Measurements from ENCODE around the gene SLC29A1.

Gene SLC29A1

DNA sequence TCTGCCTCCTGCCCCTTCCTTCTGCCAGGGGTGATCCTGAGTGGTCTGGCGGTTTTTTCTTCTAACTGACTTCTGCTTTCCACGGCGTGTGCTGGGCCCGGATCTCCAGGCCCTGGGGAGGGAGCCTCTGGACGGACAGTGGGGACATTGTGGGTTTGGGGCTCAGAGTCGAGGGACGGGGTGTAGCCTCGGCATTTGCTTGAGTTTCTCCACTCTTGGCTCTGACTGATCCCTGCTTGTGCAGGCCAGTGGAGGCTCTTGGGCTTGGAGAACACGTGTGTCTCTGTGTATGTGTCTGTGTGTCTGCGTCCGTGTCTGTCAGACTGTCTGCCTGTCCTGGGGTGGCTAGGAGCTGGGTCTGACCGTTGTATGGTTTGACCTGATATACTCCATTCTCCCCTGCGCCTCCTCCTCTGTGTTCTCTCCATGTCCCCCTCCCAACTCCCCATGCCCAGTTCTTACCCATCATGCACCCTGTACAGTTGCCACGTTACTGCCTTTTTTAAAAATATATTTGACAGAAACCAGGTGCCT, 10.2 kb downstream of the SLC29A1 start:
- Histone ChIP-seq H3K27me3 (ENCODE audit: control insufficient read depth, insufficient read depth, low read length) (peaks cover 4% of the 10 kb centered on the region), H3K4me1 (ENCODE audit: control insufficient read depth, low read depth, low read length) (peaks cover 7% of the 10 kb centered on the region), H3K36me3 (ENCODE audit: control insufficient read depth, low read depth, low read length) (peaks cover 62% of the 10 kb centered on the region), H3K9ac (ENCODE audit: low read length) (no peak overlapping the region), H3K9me3 (ENCODE audit: control insufficient read depth, low read depth, low read length) (no peaks in the 10 kb centered on the region), H3K27ac (ENCODE audit: low read length) (no peak overlapping the region), H3K4me3 (ENCODE audit: low read length) (no peak overlapping the region)

DNA sequence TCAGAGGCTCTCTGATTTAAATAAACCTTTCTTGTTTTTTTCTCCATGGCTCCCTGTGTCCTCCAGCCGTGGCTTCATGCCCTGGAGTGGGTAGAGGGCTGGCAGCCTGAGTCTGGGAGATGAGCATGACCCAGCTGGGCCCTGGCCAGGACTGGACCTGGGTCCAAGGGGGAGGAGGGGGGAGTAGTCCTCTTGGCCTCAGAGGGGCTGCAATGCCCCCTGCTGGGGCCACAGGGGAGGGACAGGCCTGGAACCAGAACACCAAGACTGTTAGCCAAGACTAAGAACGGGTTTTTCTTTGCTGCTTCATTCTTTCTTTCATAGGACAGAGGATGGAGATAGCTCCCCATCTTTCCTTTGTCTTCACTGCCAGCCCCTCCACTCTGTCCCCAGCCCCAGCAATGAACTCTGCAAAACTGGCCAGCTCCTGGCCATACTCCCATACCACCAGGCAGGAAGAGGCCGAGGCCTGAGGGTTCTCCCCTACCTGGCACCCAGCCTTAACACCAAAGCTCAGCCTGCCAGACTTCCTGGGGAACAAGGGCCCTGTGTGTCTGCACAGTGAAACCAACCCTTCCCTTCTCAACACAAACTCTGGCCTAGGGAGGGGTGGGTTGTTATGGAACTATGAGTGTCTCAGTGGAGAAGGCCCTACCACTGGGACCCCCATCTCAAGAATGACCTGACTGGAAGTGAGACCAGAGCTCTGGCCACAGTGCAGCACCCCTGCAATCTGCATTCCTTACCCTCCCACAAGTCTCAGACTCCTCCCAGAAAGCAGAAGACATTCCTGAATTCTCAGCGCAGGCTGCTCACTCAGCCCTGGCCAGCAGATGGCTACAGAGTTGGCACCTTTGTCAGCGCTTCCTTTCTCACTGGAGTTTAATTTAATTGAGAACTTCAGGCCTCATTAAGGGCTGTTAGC, 11.0 kb downstream of the SLC29A1 start:
- Histone ChIP-seq H3K36me3 (ENCODE audit: control insufficient read depth, low read depth, low read length) (peaks cover 55% of the 10 kb centered on the region), H3K27ac (ENCODE audit: low read length) (no peak overlapping the region), H3K9ac (ENCODE audit: low read length) (no peak overlapping the region)

DNA sequence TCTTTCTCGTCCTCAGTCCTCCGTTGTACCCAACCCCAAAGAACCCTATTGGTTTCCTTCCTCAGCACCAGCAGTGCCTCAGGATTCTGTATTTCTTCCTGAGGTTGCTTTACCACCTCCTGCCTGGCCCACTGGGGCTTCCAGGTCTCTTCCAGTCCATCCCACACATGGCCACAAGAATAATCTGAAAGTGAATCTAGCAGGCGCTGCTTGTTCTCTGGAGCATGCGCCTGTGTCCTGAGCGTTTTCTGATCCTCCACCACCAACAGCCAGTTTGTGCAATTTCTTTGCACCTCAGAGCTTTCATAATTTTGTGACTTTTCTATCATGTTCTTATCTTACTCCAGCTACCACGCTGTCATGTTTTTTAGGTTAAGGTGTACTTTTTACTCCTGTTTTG, 11.9 kb downstream of the SLC29A1 start:
- H3K4me3 ChIP-seq (ENCODE audit: low read length) = no peak overlapping the region
- H3K36me3 ChIP-seq (ENCODE audit: control insufficient read depth, low read depth, low read length) = peaks cover 47% of the 10 kb centered on the region
- H3K9ac ChIP-seq (ENCODE audit: low read length) = no peak overlapping the region
- H3K27me3 ChIP-seq (ENCODE audit: control insufficient read depth, insufficient read depth, low read length) = peaks cover 12% of the 10 kb centered on the region
- no peaks in the 10 kb centered on the region for H3K9me3 ChIP-seq (ENCODE audit: control insufficient read depth, low read depth, low read length)
- no peak overlapping the region for H3K27ac ChIP-seq (ENCODE audit: low read length)
- H3K4me1 ChIP-seq (ENCODE audit: control insufficient read depth, low read depth, low read length) = peaks cover 7% of the 10 kb centered on the region

More for the DNA sequence above, 11.0 kb downstream of the SLC29A1 start:
- H3K27me3 ChIP-seq (ENCODE audit: control insufficient read depth, insufficient read depth, low read length) = peaks cover 11% of the 10 kb centered on the region
- H3K4me1 ChIP-seq (ENCODE audit: control insufficient read depth, low read depth, low read length) = peaks cover 7% of the 10 kb centered on the region
- H3K9me3 ChIP-seq (ENCODE audit: control insufficient read depth, low read depth, low read length) = no peaks in the 10 kb centered on the region
- H3K4me3 ChIP-seq (ENCODE audit: low read length) = no peak overlapping the region

DNA sequence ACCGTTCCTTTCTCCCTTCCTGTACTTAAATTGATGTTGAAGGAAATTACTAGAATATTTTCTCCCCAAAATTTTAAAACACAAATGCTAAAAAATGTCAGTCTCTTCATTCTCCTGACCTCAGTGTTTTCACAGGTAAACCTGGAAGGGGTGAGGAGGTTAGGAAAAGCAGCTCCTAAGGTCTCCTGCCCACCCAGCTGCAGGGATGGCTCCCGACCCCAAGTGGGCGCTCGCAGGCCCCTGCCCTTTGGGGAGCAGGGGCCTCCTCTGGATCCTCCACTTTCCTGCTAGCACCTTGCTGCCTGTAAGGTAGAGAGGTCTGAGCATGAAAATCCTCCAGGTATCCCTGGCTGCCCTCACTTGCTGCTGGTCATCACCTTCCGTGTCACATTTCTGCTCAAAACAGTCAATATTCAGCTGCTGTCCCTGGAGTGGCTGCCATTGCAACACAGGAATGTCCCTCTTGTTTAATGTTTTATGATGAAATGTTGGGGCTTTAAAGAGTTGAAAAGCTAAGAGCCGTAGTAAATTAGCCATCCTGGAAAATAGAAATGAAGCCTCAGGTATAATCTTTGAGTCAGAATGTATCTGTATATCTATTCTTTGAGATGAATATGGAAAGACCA, 12.6 kb downstream of the SLC29A1 start:
- Histone ChIP-seq H3K36me3 (ENCODE audit: control insufficient read depth, low read depth, low read length) (peaks cover 40% of the 10 kb centered on the region), H3K27ac (ENCODE audit: low read length) (no peak overlapping the region), H3K4me3 (ENCODE audit: low read length) (no peak overlapping the region), H3K9ac (ENCODE audit: low read length) (no peak overlapping the region), H3K4me1 (ENCODE audit: control insufficient read depth, low read depth, low read length) (peaks cover 7% of the 10 kb centered on the region), H3K9me3 (ENCODE audit: control insufficient read depth, low read depth, low read length) (no peaks in the 10 kb centered on the region), H3K27me3 (ENCODE audit: control insufficient read depth, insufficient read depth, low read length) (peaks cover 12% of the 10 kb centered on the region)

DNA sequence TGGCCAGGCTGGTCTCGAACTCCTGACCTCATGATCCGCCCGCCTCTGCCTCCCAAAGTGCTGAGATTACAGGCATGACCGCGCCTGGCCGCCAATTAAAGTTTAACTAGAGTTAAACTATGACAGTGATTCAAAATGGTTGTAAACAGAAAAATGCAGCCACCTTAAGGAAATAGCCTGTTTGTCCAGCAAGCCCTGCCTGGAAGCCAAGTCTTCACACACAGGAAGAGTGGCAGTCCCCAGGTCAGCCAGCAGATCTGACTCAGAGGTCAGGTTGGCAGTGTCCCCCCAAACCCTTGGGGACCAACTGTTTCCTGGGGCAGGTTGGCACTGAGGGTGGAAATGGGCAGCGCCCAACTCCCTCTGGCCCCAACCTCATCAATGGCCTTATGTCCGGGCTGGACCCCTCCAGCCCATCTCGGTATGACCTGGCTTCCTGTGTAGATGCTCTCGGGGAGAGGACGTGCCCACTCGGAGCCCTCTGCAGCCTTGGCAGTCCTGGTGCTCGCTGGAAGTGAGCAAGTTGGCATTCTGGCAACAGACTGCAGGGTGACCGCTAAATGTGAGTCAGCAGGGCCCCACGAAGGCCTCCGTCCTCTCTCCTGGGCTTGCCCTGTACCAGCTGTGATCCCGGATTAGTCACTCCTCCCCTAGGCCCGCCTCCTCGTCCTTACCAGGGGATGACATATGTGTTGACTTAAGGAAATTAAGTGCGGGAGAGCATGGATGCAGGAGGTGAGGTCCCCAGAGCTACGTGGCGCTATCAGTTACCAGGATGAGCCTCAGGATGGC, 13.8 kb downstream of the SLC29A1 start:
- Histone ChIP-seq H3K27me3 (ENCODE audit: control insufficient read depth, insufficient read depth, low read length) (peaks cover 12% of the 10 kb centered on the region), H3K9ac (ENCODE audit: low read length) (peak overlapping the region; percentile 26), H3K4me1 (ENCODE audit: control insufficient read depth, low read depth, low read length) (peaks cover 7% of the 10 kb centered on the region), H3K27ac (ENCODE audit: low read length) (no peak overlapping the region), H3K36me3 (ENCODE audit: control insufficient read depth, low read depth, low read length) (peaks cover 29% of the 10 kb centered on the region), H3K9me3 (ENCODE audit: control insufficient read depth, low read depth, low read length) (no peaks in the 10 kb centered on the region), H3K4me3 (ENCODE audit: low read length) (peak overlapping the region; percentile 51)

DNA sequence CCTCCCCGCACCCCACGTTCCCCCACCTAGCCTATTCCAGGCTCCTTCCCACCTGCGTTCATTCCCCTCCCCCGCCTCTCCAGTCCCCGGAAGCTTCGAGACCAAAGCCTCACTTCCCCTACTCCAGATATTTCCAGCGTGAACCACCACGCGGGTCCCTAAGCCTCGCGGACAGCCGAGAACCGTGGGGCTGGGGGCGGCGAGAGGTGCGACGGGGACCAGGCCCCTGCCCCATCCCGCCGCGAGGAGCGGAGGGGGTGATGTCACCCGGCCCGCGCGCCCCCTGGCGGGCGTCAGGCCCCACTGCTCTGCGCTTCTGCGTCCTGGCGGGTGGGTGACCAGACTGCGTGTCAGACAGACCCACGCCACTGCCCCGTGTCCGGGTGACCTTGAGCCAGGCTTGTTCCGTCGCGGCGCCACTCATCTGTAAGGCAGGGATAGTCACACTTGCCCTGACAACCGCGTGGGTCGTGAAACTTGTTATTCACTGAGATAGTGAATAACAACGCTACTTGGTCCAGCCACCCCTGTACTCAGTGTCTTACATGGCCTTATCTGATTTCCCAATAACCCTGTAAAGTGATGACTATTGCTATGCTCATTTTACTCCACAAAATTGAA, 14.5 kb downstream of the SLC29A1 start:
- Histone ChIP-seq H3K9me3 (ENCODE audit: control insufficient read depth, low read depth, low read length) (no peaks in the 10 kb centered on the region), H3K36me3 (ENCODE audit: control insufficient read depth, low read depth, low read length) (peaks cover 22% of the 10 kb centered on the region), H3K4me1 (ENCODE audit: control insufficient read depth, low read depth, low read length) (peaks cover 7% of the 10 kb centered on the region), H3K9ac (ENCODE audit: low read length) (peak overlapping the region; percentile 26), H3K27me3 (ENCODE audit: control insufficient read depth, insufficient read depth, low read length) (peaks cover 12% of the 10 kb centered on the region), H3K4me3 (ENCODE audit: low read length) (peak overlapping the region; percentile 51), H3K27ac (ENCODE audit: low read length) (no peak overlapping the region)

DNA sequence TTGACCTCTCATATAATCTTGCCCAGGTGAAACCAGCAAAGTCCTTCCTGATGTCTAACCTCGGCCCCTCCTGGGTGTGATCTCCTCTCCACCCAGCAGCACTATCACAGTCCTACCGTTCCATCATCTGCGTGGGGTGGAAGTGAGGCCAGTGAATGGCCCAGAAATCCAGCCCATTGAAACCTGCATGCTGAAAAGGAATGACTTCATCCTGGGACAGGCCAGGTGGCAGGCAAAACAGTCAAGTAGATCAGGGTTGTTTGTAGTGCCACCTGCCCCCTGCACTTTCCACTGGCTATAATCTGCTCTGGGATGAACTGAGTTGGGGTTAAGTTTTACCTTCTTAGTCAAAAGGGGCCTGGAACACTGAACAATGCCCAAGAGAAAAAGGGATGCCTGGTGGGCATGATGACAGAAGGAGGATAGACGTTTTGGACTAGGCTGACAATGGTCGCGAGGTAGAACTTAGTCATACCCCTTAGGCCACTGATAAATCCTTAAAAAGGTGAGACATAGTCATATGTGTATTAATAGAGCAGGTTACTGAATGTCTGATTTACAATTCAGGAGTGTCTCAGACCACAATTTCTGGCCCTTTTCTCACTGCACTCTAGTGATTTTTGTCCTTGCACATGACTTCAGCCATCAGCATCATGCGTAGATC, 15.4 kb downstream of the SLC29A1 start:
- H3K4me3 ChIP-seq (ENCODE audit: low read length) = no peak overlapping the region
- no peak overlapping the region for H3K27ac ChIP-seq (ENCODE audit: low read length)
- peaks cover 7% of the 10 kb centered on the region for H3K4me1 ChIP-seq (ENCODE audit: control insufficient read depth, low read depth, low read length)
- H3K9me3 ChIP-seq (ENCODE audit: control insufficient read depth, low read depth, low read length) = no peaks in the 10 kb centered on the region
- H3K36me3 ChIP-seq (ENCODE audit: control insufficient read depth, low read depth, low read length) = peaks cover 13% of the 10 kb centered on the region
- peaks cover 12% of the 10 kb centered on the region for H3K27me3 ChIP-seq (ENCODE audit: control insufficient read depth, insufficient read depth, low read length)
- H3K9ac ChIP-seq (ENCODE audit: low read length) = no peak overlapping the region

DNA sequence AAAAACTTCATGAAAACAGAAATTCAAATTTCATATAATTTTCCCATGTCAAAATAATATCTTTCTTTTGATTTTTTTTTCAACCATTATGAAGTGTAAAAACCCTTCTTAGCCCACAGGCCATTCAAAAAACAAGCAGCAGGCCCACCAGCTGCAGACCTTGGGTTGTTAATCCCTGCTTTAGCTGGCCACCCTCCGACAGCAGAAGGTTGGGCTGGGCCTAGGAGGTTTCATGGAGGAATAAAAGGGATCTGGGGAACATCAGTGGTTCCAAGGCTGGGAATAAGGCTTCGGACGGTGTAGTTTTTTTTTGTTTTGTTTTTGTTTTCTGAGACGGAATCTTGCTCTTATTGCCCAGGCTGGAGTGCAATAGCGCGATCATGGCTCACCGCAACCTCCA, 19.9 kb downstream of the SLC29A1 start:
- no peak overlapping the region for H3K9ac ChIP-seq (ENCODE audit: low read length)
- H3K4me1 ChIP-seq (ENCODE audit: control insufficient read depth, low read depth, low read length) = peaks cover 6% of the 10 kb centered on the region
- peaks cover 15% of the 10 kb centered on the region for H3K27me3 ChIP-seq (ENCODE audit: control insufficient read depth, insufficient read depth, low read length)
- no peaks in the 10 kb centered on the region for H3K9me3 ChIP-seq (ENCODE audit: control insufficient read depth, low read depth, low read length)
- H3K27ac ChIP-seq (ENCODE audit: low read length) = no peak overlapping the region
- no peak overlapping the region for H3K4me3 ChIP-seq (ENCODE audit: low read length)
- peaks cover 5% of the 10 kb centered on the region for H3K36me3 ChIP-seq (ENCODE audit: control insufficient read depth, low read depth, low read length)

DNA sequence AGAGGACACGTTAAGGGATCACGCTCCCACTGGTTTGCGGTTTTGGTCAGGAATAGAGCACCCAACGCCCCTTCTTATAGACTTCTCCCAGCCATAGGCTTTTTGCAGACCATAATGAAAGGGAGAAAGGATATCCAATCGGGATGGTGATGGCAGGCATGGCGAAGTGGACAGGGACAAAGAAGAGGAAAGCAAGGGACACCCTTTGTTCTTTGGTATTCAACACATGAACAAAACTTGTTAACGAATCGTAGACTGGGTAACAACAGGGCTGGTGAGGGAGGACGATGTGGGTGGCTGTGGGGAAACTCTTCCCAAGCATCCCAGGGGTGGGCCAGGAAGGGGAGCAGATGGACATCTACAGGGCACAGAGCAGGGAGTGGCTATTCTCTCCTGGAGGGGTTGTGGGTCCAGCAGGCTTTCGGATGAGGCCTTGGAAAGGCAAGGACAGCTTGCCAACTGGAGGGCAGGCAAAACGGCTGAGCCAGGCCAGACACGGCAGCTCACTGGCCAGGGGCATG, 22.1 kb downstream of the SLC29A1 start:
- H3K9ac ChIP-seq (ENCODE audit: low read length) = no peak overlapping the region
- H3K27ac ChIP-seq (ENCODE audit: low read length) = no peak overlapping the region
- H3K9me3 ChIP-seq (ENCODE audit: control insufficient read depth, low read depth, low read length) = no peaks in the 10 kb centered on the region
- peaks cover 4% of the 10 kb centered on the region for H3K27me3 ChIP-seq (ENCODE audit: control insufficient read depth, insufficient read depth, low read length)
- H3K4me1 ChIP-seq (ENCODE audit: control insufficient read depth, low read depth, low read length) = peaks cover 17% of the 10 kb centered on the region
- peak overlapping the region; percentile 84 for H3K4me3 ChIP-seq (ENCODE audit: low read length)
- peaks cover 26% of the 10 kb centered on the region for H3K36me3 ChIP-seq (ENCODE audit: control insufficient read depth, low read depth, low read length)

DNA sequence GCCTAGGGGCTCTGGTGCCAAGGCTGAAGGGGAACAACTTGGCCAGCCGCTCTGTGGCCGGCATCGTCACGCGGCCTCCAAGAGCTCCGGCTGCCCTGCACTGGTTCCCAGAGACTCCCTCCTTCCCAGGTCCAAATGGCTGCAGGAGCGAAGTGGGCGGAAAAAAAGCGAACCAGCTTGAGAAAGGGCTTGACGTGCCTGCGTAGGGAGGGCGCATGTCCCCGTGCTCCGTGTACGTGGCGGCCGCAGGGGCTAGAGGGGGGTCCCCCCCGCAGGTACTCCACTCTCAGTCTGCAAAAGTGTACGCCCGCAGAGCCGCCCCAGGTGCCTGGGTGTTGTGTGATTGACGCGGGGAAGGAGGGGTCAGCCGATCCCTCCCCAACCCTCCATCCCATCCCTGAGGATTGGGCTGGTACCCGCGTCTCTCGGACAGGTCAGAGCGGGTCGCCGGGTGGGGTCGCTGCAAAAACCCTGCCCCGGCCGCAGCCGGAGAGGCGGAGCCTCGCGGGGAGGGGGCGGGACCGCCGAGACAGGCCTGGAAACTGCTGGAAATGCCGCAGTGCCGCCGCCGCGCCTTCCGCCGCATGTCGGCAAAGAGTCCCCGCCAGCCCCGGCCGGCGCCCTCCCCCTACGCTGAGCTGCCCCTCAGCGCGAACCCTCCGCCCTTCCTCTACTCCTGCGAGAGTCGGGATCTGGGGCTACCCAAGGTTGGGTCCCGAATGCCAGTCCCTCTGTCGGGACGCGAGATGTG, 22.7 kb downstream of the SLC29A1 start:
- peaks cover 32% of the 10 kb centered on the region for H3K36me3 ChIP-seq (ENCODE audit: control insufficient read depth, low read depth, low read length)
- peaks cover 4% of the 10 kb centered on the region for H3K27me3 ChIP-seq (ENCODE audit: control insufficient read depth, insufficient read depth, low read length)

More for the DNA sequence above, 22.7 kb downstream of the SLC29A1 start:
- Histone ChIP-seq H3K4me3 (ENCODE audit: low read length) (peak overlapping the region; percentile 84), H3K27ac (ENCODE audit: low read length) (peak overlapping the region; percentile 79), H3K4me1 (ENCODE audit: control insufficient read depth, low read depth, low read length) (peaks cover 17% of the 10 kb centered on the region), H3K9me3 (ENCODE audit: control insufficient read depth, low read depth, low read length) (no peaks in the 10 kb centered on the region), H3K9ac (ENCODE audit: low read length) (peak overlapping the region; percentile 92)

All from iPS-18a (cell line).